ENCODE measurements around the gene SH3BGRL3. TPM values are rescaled to one million over a fixed set of nuclear protein-coding genes. Genes with fewer than 3 reads are reported as not detected.

SH3BGRL3 gene
- total RNA-seq, 2 experiments from 2014 or later, result 309 to 316 TPM

- TF ChIP-seq CTCF (IDR thresholded peaks at IDR 0.05), result no peak
- intact Hi-C loops (cut with micrococcal nuclease), result no loop called here
- ATAC-seq (no peak), DNase-seq (no peak)
- H3K4me1 Mint-ChIP-seq (ENCODE audit: low read depth), result no peaks in the 10 kb centered on the region
- peaks cover 67% of the 10 kb centered on the region for H3K36me3 Mint-ChIP-seq (ENCODE audit: low read depth)
- H3K27ac Mint-ChIP-seq, result no peak overlapping the region
- no peaks in the 10 kb centered on the region for H3K27me3 Mint-ChIP-seq
- POLR2A ChIA-PET, result no interaction called here
- no peaks in the 10 kb centered on the region for H3K9me3 Mint-ChIP-seq
- no peak overlapping the region for H3K4me3 Mint-ChIP-seq
- CTCF ChIA-PET, result interaction anchor here (1.8 to 2.1 kb wide), 2 partner anchors 25 to 158 kb away, joined by 4 to 6 read pairs; partner anchors contain the start of gene CEP85
Observed at GRCh38 chr1:26259005-26259404, 20.9 kb upstream of the SH3BGRL3 start.

- ATAC-seq (no peak), DNase-seq (no peak)
- CTCF ChIA-PET, result interaction anchor here (1.8 to 2.1 kb wide), 2 partner anchors 26 to 157 kb away, joined by 4 to 6 read pairs; partner anchors contain the start of gene CEP85
- intact Hi-C loops (cut with micrococcal nuclease), result no loop called here
- no peak for TF ChIP-seq CTCF (IDR thresholded peaks at IDR 0.05)
- peaks cover 66% of the 10 kb centered on the region for H3K36me3 Mint-ChIP-seq (ENCODE audit: low read depth)
- H3K4me1 Mint-ChIP-seq (ENCODE audit: low read depth), result no peaks in the 10 kb centered on the region
- H3K4me3 Mint-ChIP-seq, result no peak overlapping the region
- no peaks in the 10 kb centered on the region for H3K27me3 Mint-ChIP-seq
- H3K9me3 Mint-ChIP-seq, result no peaks in the 10 kb centered on the region
- no peak overlapping the region for H3K27ac Mint-ChIP-seq
- POLR2A ChIA-PET, result interaction anchor here (1.2 kb wide), 1 partner anchor 25 kb away, joined by 3 read pairs; the partner anchor contains the start of gene CEP85
Observed at GRCh38 chr1:26259578-26259977, 20.3 kb upstream of the SH3BGRL3 start.

GRCh38 chr1:26263212-26263611 is 16.7 kb upstream of the SH3BGRL3 start:
- ATAC-seq (no peak), DNase-seq (no peak)
- H3K4me3 Mint-ChIP-seq, result no peak overlapping the region
- no peak overlapping the region for H3K27ac Mint-ChIP-seq
- no peak for TF ChIP-seq CTCF (IDR thresholded peaks at IDR 0.05)
- peaks cover 69% of the 10 kb centered on the region for H3K36me3 Mint-ChIP-seq (ENCODE audit: low read depth)
- ChIA-PET POLR2A (no interaction called here), CTCF (interaction anchor here (6.3 to 6.8 kb wide), 2 partner anchors 12 to 29 kb away, joined by 24 to 41 read pairs; partner anchors contain the start of gene CEP85)
- peaks cover under 1% of the 10 kb centered on the region for H3K9me3 Mint-ChIP-seq
- peaks cover 7% of the 10 kb centered on the region for H3K4me1 Mint-ChIP-seq (ENCODE audit: low read depth)
- H3K27me3 Mint-ChIP-seq, result no peaks in the 10 kb centered on the region
- intact Hi-C loops (cut with micrococcal nuclease), result no loop called here

GRCh38 chr1:26265405-26265804 is 14.5 kb upstream of the SH3BGRL3 start:
- no peak for TF ChIP-seq CTCF (IDR thresholded peaks at IDR 0.05)
- H3K4me3 Mint-ChIP-seq, result no peak overlapping the region
- H3K4me1 Mint-ChIP-seq (ENCODE audit: low read depth), result peaks cover 7% of the 10 kb centered on the region
- H3K27me3 Mint-ChIP-seq, result no peaks in the 10 kb centered on the region
- DNase-seq (no peak), ATAC-seq (peak; percentile 39)
- H3K9me3 Mint-ChIP-seq, result peaks cover 11% of the 10 kb centered on the region
- H3K27ac Mint-ChIP-seq, result peak overlapping the region; percentile 3
- intact Hi-C loops (cut with micrococcal nuclease), result no loop called here
- POLR2A ChIA-PET, result no interaction called here
- H3K36me3 Mint-ChIP-seq (ENCODE audit: low read depth), result peaks cover 70% of the 10 kb centered on the region
- CTCF ChIA-PET, result interaction anchor here (1.7 to 6.8 kb wide), 4 partner anchors 10 to 95 kb away, joined by 5 to 41 read pairs (median 16); partner anchors contain the start of genes CEP85 and ZNF593

GRCh38 chr1:26268290-26269197 is 11.3 kb upstream of the SH3BGRL3 start:
- Mint-ChIP-seq H3K9me3 (peaks cover 11% of the 10 kb centered on the region), H3K4me1 (ENCODE audit: low read depth) (peaks cover 7% of the 10 kb centered on the region), H3K36me3 (ENCODE audit: low read depth) (peaks cover 71% of the 10 kb centered on the region), H3K27ac (no peak overlapping the region), H3K4me3 (no peak overlapping the region), H3K27me3 (no peaks in the 10 kb centered on the region)
- intact Hi-C loops (cut with micrococcal nuclease), result no loop called here
- no peak for ATAC-seq
- ChIA-PET CTCF (interaction anchor here (1.2 to 3.1 kb wide), 2 partner anchors 54 to 149 kb away, joined by 4 to 12 read pairs; no protein-coding TSS in a partner anchor), POLR2A (no interaction called here)
- TF ChIP-seq CTCF (IDR thresholded peaks at IDR 0.05), result no peak
- DNase-seq, result no peak
